ENCODE results near the gene ALDH4A1. TPM values are rescaled to one million over a fixed set of nuclear protein-coding genes. Genes with fewer than 3 reads are reported as not detected.
A peak's percentile ranks its signal among the peaks of the same experiment; 100 is the strongest.

Gene ALDH4A1
- total RNA-seq, 1 donor, result 28.6 TPM

- Histone ChIP-seq H3K27me3 (ENCODE audit: insufficient read depth, low read length) (no peaks in the 10 kb centered on the region), H3K4me2 (ENCODE audit: insufficient read depth, low read length) (no peak overlapping the region), H3K9me3 (ENCODE audit: low read depth, low read length) (no peaks in the 10 kb centered on the region), H4K20me1 (ENCODE audit: insufficient read depth, low read length) (peaks cover 41% of the 10 kb centered on the region), H3K4me1 (ENCODE audit: insufficient read depth, low read length) (peaks cover 64% of the 10 kb centered on the region), H3K27ac (ENCODE audit: low read depth, low read length) (no peak overlapping the region), H3K36me3 (ENCODE audit: insufficient read depth, low read length) (peaks cover 2% of the 10 kb centered on the region), H3K4me3 (ENCODE audit: insufficient read depth, low read length) (no peak overlapping the region), H2AFZ (ENCODE audit: low read length) (no peak overlapping the region), H3K79me2 (ENCODE audit: insufficient read depth, low read length) (peaks cover 80% of the 10 kb centered on the region)
- peak; percentile 46 for DNase-seq (ENCODE audit: insufficient read length, low spot score, missing footprints)
- no peak for TF ChIP-seq CTCF (IDR thresholded peaks at IDR 0.05; ENCODE audit: extremely low read depth, low read depth, low read length)
Measured at GRCh38 chr1:18925279-18925678, 22.9 kb upstream of the ALDH4A1 start.

GRCh38 chr1:18924221-18924691 is 21.9 kb upstream of the ALDH4A1 start:
- Histone ChIP-seq H2AFZ (ENCODE audit: low read length) (no peak overlapping the region), H3K9me3 (ENCODE audit: low read depth, low read length) (no peaks in the 10 kb centered on the region), H3K4me2 (ENCODE audit: insufficient read depth, low read length) (peak overlapping the region; percentile 45), H4K20me1 (ENCODE audit: insufficient read depth, low read length) (peaks cover 36% of the 10 kb centered on the region), H3K27me3 (ENCODE audit: insufficient read depth, low read length) (no peaks in the 10 kb centered on the region), H3K79me2 (ENCODE audit: insufficient read depth, low read length) (peaks cover 71% of the 10 kb centered on the region), H3K27ac (ENCODE audit: low read depth, low read length) (peak overlapping the region; percentile 93), H3K4me3 (ENCODE audit: insufficient read depth, low read length) (no peak overlapping the region), H3K36me3 (ENCODE audit: insufficient read depth, low read length) (peaks cover 3% of the 10 kb centered on the region), H3K4me1 (ENCODE audit: insufficient read depth, low read length) (peaks cover 56% of the 10 kb centered on the region)
- no peak for TF ChIP-seq CTCF (IDR thresholded peaks at IDR 0.05; ENCODE audit: extremely low read depth, low read depth, low read length)
- DNase-seq (ENCODE audit: insufficient read length, low spot score, missing footprints), result peak; percentile 83

- Histone ChIP-seq H3K4me3 (ENCODE audit: insufficient read depth, low read length) (peak overlapping the region; percentile 30), H3K9me3 (ENCODE audit: low read depth, low read length) (no peaks in the 10 kb centered on the region), H3K79me2 (ENCODE audit: insufficient read depth, low read length) (peaks cover 66% of the 10 kb centered on the region), H3K36me3 (ENCODE audit: insufficient read depth, low read length) (peaks cover 3% of the 10 kb centered on the region), H3K4me2 (ENCODE audit: insufficient read depth, low read length) (peak overlapping the region; percentile 45), H2AFZ (ENCODE audit: low read length) (no peak overlapping the region), H3K27me3 (ENCODE audit: insufficient read depth, low read length) (no peaks in the 10 kb centered on the region), H3K27ac (ENCODE audit: low read depth, low read length) (peak overlapping the region; percentile 93), H3K4me1 (ENCODE audit: insufficient read depth, low read length) (peaks cover 53% of the 10 kb centered on the region), H4K20me1 (ENCODE audit: insufficient read depth, low read length) (peaks cover 33% of the 10 kb centered on the region)
- DNase-seq (ENCODE audit: insufficient read length, low spot score, missing footprints), result peak; percentile 82
- TF ChIP-seq CTCF (IDR thresholded peaks at IDR 0.05; ENCODE audit: extremely low read depth, low read depth, low read length), result no peak
Measured at GRCh38 chr1:18923756-18924211, 21.4 kb upstream of the ALDH4A1 start.

GRCh38 chr1:18922848-18923755 is 20.7 kb upstream of the ALDH4A1 start:
- Histone ChIP-seq H3K27me3 (ENCODE audit: insufficient read depth, low read length) (no peaks in the 10 kb centered on the region), H3K27ac (ENCODE audit: low read depth, low read length) (peak overlapping the region; percentile 93), H3K9me3 (ENCODE audit: low read depth, low read length) (no peaks in the 10 kb centered on the region), H2AFZ (ENCODE audit: low read length) (no peak overlapping the region), H3K4me1 (ENCODE audit: insufficient read depth, low read length) (peaks cover 52% of the 10 kb centered on the region), H4K20me1 (ENCODE audit: insufficient read depth, low read length) (peaks cover 33% of the 10 kb centered on the region), H3K4me2 (ENCODE audit: insufficient read depth, low read length) (peak overlapping the region; percentile 69), H3K36me3 (ENCODE audit: insufficient read depth, low read length) (peaks cover 3% of the 10 kb centered on the region), H3K4me3 (ENCODE audit: insufficient read depth, low read length) (no peak overlapping the region), H3K79me2 (ENCODE audit: insufficient read depth, low read length) (peaks cover 60% of the 10 kb centered on the region)
- no peak for TF ChIP-seq CTCF (IDR thresholded peaks at IDR 0.05; ENCODE audit: extremely low read depth, low read depth, low read length)
- no peak for DNase-seq (ENCODE audit: insufficient read length, low spot score, missing footprints)

Data from osteoblast (primary cell).